Sigmoid colon (tissue), 7 donors: ENCODE results near the gene PRTN3. TPM values are rescaled to one million over a fixed set of nuclear protein-coding genes. Genes with fewer than 3 reads are reported as not detected.

Source experiments
- DNase-seq: peaks from one replicate; pipeline ENCODE4 v3.0.0-alpha.2; 2019
- H3K27ac ChIP-seq, 4 donors: fragments of 200-600 bp; sonication (generic); one replicate each; pipeline ENCODE4 v1.5.1; 2016 to 2019; ENCODE audit warnings: mild to moderate bottlenecking in 1 of 4
- H3K27me3 ChIP-seq, 3 donors: fragments of 200-600 bp; sonication (generic); one replicate each; pipeline ENCODE4 v1.5.1; 2019; ENCODE audit warnings: mild to moderate bottlenecking in 1 of 3
- H3K36me3 ChIP-seq, 4 donors: fragments of 200-600 bp; sonication (generic); one replicate each; pipeline ENCODE4 v1.5.1; 2016 to 2019
- H3K4me1 ChIP-seq, 4 donors: fragments of 200-600 bp; sonication (generic); one replicate each; pipeline ENCODE4 v1.5.1; 2017 to 2019
- H3K4me3 ChIP-seq, 4 donors: fragments of 200-600 bp; sonication (generic); one replicate each; pipeline ENCODE4 v1.5.1; 2017 to 2019; ENCODE audit warnings: mild to moderate bottlenecking in 2 of 4, moderate library complexity in 1 of 4
- H3K9me3 ChIP-seq, 4 donors: fragments of 200-600 bp in 3 of 4; sonication (generic) in 3 of 4; one replicate each; pipeline versions ENCODE4 v1.5.1 to v1.6.1; 2013 to 2019
- CTCF ChIP-seq, 4 experiments: fragments of 450-650 bp in 3 of 4; fragments of 200-600 bp in 1 of 4; IDR thresholded peaks; one replicate each; pipeline ENCODE4 v1.5.1; 2016 to 2019; ENCODE audit warnings: antibody characterized with exemption in 4 of 4, mild to moderate bottlenecking in 3 of 4, moderate library complexity in 2 of 4
- EP300 ChIP-seq, 4 donors: sonication (generic); formaldehyde crosslinking; IDR thresholded peaks; one replicate each; pipeline ENCODE4 v1.6.1; 2017; ENCODE audit warnings: antibody characterized with exemption in 4 of 4
- POLR2A ChIP-seq, 2 donors: fragments of 450-650 bp; IDR thresholded peaks; one replicate each; pipeline ENCODE4 v1.6.1; 2016; ENCODE audit warnings: antibody characterized with exemption in 2 of 2, mild to moderate bottlenecking in 2 of 2, moderate library complexity in 2 of 2
- POLR2AphosphoS5 ChIP-seq, 4 donors: sonication (generic); formaldehyde crosslinking; IDR thresholded peaks; one replicate each; pipeline ENCODE4 v1.6.1; 2017; ENCODE audit warnings: antibody characterized with exemption in 4 of 4
- WGBS, 2 donors: extraction: QIAGEN DNeasy Blood & Tissue Kit; methylation state at CpG; one replicate each; pipeline ENCODE4 v1.1.7; 2013; 5-methylcytosine and 5-hydroxymethylcytosine counted together
- intact Hi-C: fragments of 100-400 bp; cut with DNase I; formaldehyde crosslinking; loops from one replicate; pipeline ENCODE4 v1.15.1; 2023
- polyA plus RNA-seq, 3 donors: library from polyadenylated mRNA; stranded (reverse); fragments of 200-250 nt; gene quantifications; one replicate each; pipeline ENCODE4 v1.2.3, GENCODE V29; 2013
- total RNA-seq, 4 donors: library from RNA; depleted of rRNA; stranded (reverse); fragments of >200 nt; gene quantifications; one replicate each; pipeline ENCODE4 v1.1.0, GENCODE V29; 2016
- donor health status: healthy with polysubstance abuse.
- donor health status: Bipolar disorder and iron deficiency.
- donor health status: healthy.

Gene PRTN3
- total and polyA plus RNA-seq, 7 donors, result not detected

- TF ChIP-seq POLR2AphosphoS5 (IDR thresholded peaks at IDR 0.05), result no peak
- no peak for TF ChIP-seq POLR2A (IDR thresholded peaks at IDR 0.05)
- TF ChIP-seq EP300 (IDR thresholded peaks at IDR 0.05), result no peak
- TF ChIP-seq CTCF (IDR thresholded peaks at IDR 0.05), result no peak
- Histone ChIP-seq H3K36me3 (peaks cover 41 to 95% (median 60%) of the 10 kb centered on the region in 4 donors), H3K4me3 (no peak overlapping the region), H3K9me3 (no peaks in the 10 kb centered on the region), H3K27me3 (no peaks in the 10 kb centered on the region), H3K4me1 (no peaks in the 10 kb centered on the region), H3K27ac (no peak overlapping the region)
- WGBS, 2 donors, result 95 to 96% methylated on average over 51 of the region's 51 CpGs
- intact Hi-C loops, result no loop called here
- DNase-seq, result no peak
These were observed 43.8 kb downstream of the PRTN3 start for GRCh38 chr19:884420-885211.

GRCh38 chr19:885536-886224 lies 44.9 kb downstream of the PRTN3 start:
- Histone ChIP-seq H3K9me3 (no peaks in the 10 kb centered on the region), H3K4me3 (no peak overlapping the region), H3K27ac (no peak overlapping the region), H3K36me3 (peaks cover 30 to 91% (median 56%) of the 10 kb centered on the region in 4 donors), H3K4me1 (no peaks in the 10 kb centered on the region), H3K27me3 (no peaks in the 10 kb centered on the region)
- intact Hi-C loops, result no loop called here
- WGBS, 2 donors, result 96 to 97% methylated on average over 64 of the region's 64 CpGs
- TF ChIP-seq CTCF (IDR thresholded peaks at IDR 0.05) (no peak), POLR2A (IDR thresholded peaks at IDR 0.05) (no peak), EP300 (IDR thresholded peaks at IDR 0.05) (no peak), POLR2AphosphoS5 (IDR thresholded peaks at IDR 0.05) (no peak)
- DNase-seq, result no peak

- H3K9me3 ChIP-seq, result no peaks in the 10 kb centered on the region
- TF ChIP-seq POLR2AphosphoS5 (IDR thresholded peaks at IDR 0.05) (no peak), CTCF (IDR thresholded peaks at IDR 0.05) (no peak), EP300 (IDR thresholded peaks at IDR 0.05) (no peak), POLR2A (IDR thresholded peaks at IDR 0.05) (no peak)
- H3K27ac ChIP-seq, result no peak overlapping the region
- peaks cover 17 to 77% (median 43%) of the 10 kb centered on the region in 4 donors for H3K36me3 ChIP-seq
- DNase-seq, result no peak
- WGBS, 2 donors, result 85 to 88% methylated on average over 16 of the region's 16 CpGs
- intact Hi-C loops, result no loop called here
- H3K4me3 ChIP-seq, result no peak overlapping the region
- H3K27me3 ChIP-seq, result no peaks in the 10 kb centered on the region
- H3K4me1 ChIP-seq, result peaks cover 0 to 13% (median 13%) of the 10 kb centered on the region in 4 donors
These were observed 46.3 kb downstream of the PRTN3 start for GRCh38 chr19:887072-887471.

- TF ChIP-seq POLR2A (IDR thresholded peaks at IDR 0.05) (no peak), EP300 (IDR thresholded peaks at IDR 0.05) (no peak), POLR2AphosphoS5 (IDR thresholded peaks at IDR 0.05) (no peak), CTCF (IDR thresholded peaks at IDR 0.05) (no peak)
- Histone ChIP-seq H3K27me3 (no peaks in the 10 kb centered on the region), H3K9me3 (no peaks in the 10 kb centered on the region), H3K4me3 (no peak overlapping the region), H3K36me3 (peaks cover 14 to 71% (median 40%) of the 10 kb centered on the region in 4 donors), H3K4me1 (peaks cover 0 to 16% (median 15%) of the 10 kb centered on the region in 4 donors), H3K27ac (no peak overlapping the region)
- no peak for DNase-seq
- intact Hi-C loops, result no loop called here
- WGBS, 2 donors, result 96 to 97% methylated on average over 10 of the region's 10 CpGs
These were observed 46.8 kb downstream of the PRTN3 start for GRCh38 chr19:887599-887998.
